ENCODE data around the gene TSPAN3.

The TSPAN3 gene

GRCh38 chr15:77023576-77024272, 47.2 kb downstream of the TSPAN3 start:
- H3K4me3 ChIP-seq (ENCODE audit: low read depth, low read length) = no peak overlapping the region
- DNase-seq (ENCODE audit: low read depth, low spot score) = no peak
- no peak for TF ChIP-seq CTCF (IDR thresholded peaks at IDR 0.05; ENCODE audit: insufficient read depth, low read length, missing control alignments)
- CTCF ChIA-PET = interaction anchor here (0.6 to 7.2 kb wide), 29 partner anchors 10 to 629 kb away, joined by 3 to 106 read pairs (median 4); partner anchors contain the start of gene RCN2
- POLR2A ChIA-PET = no interaction called here

- no peak overlapping the region for H3K4me3 ChIP-seq (ENCODE audit: low read depth, low read length)
These were observed 48.0 kb downstream of the TSPAN3 start for GRCh38 chr15:77022646-77023575.

GRCh38 chr15:77021803-77022381, 49.0 kb downstream of the TSPAN3 start:
- ChIA-PET CTCF (interaction anchor here (0.6 to 7.2 kb wide), 11 partner anchors 11 to 611 kb away, joined by 4 to 106 read pairs (median 7); partner anchors contain the start of gene LINGO1), POLR2A (no interaction called here)
- H3K4me3 ChIP-seq (ENCODE audit: low read depth, low read length) = no peak overlapping the region; the same call in 1 of the 2 replicates
- peak; percentile 26 for DNase-seq (ENCODE audit: low read depth, low spot score)
- TF ChIP-seq CTCF (IDR thresholded peaks at IDR 0.05; ENCODE audit: insufficient read depth, low read length, missing control alignments) = no peak

More at GRCh38 chr15:77022646-77023575, 48.0 kb downstream of the TSPAN3 start:
- DNase-seq (ENCODE audit: low read depth, low spot score) = no peak
- POLR2A ChIA-PET = no interaction called here
- CTCF ChIA-PET = interaction anchor here (0.6 to 7.2 kb wide), 28 partner anchors 10 to 630 kb away, joined by 3 to 106 read pairs (median 4); partner anchors contain the start of gene RCN2
- no peak for TF ChIP-seq CTCF (IDR thresholded peaks at IDR 0.05; ENCODE audit: insufficient read depth, low read length, missing control alignments)

GRCh38 chr15:77021088-77021481, 49.8 kb downstream of the TSPAN3 start:
- POLR2A ChIA-PET = no interaction called here
- DNase-seq (ENCODE audit: low read depth, low spot score) = no peak
- no peak overlapping the region for H3K4me3 ChIP-seq (ENCODE audit: low read depth, low read length)
- CTCF ChIA-PET = interaction anchor here (6.6 to 7.2 kb wide), 2 partner anchors 13 to 522 kb away, joined by 60 to 106 read pairs; no protein-coding TSS in a partner anchor
- TF ChIP-seq CTCF (IDR thresholded peaks at IDR 0.05; ENCODE audit: insufficient read depth, low read length, missing control alignments) = no peak

- H3K4me3 ChIP-seq (ENCODE audit: low read depth, low read length) = no peak overlapping the region
- ChIA-PET CTCF (interaction anchor here (7.2 kb wide), 1 partner anchor 522 kb away, joined by 60 read pairs; no protein-coding TSS in a partner anchor), POLR2A (no interaction called here)
- TF ChIP-seq CTCF (IDR thresholded peaks at IDR 0.05; ENCODE audit: insufficient read depth, low read length, missing control alignments) = no peak
- no peak for DNase-seq (ENCODE audit: low read depth, low spot score)
These were observed 50.4 kb downstream of the TSPAN3 start for GRCh38 chr15:77020348-77021087.
